GM18858 (cell line): ENCODE results near the gene KRTAP12-3.

Experiments used
- ATAC-seq: cut with Tn5 transposase; IDR thresholded peaks from one replicate; pipeline ENCODE4 v1.9.1; 2021; ENCODE audit not compliant: unreplicated experiment

KRTAP12-3 gene

DNA sequence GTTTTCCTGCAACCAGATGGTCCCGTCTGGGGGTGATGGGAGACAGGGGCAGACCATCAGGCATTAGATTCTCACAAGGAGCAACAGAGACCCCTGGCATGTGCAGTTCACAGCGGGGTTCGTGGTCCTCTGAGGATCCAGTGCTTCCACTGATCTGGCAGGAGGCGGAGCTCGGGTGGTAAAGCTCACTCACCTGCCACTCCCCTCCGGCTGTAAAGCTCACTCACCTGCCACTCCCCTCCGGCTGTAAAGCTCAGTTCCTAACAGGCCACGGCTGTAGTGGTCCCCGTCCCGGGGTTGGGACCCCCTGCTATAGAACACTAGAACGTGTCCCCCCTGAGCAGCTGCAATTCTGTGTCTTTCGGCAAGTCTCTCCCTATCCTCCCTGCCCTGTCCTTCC, 43.8 kb downstream of the KRTAP12-3 start:
- no peak for ATAC-seq

GRCh38 chr21:44702111-44702972, 44.6 kb downstream of the KRTAP12-3 start:
- ATAC-seq, result no peak

- ATAC-seq, result no peak
Measured at GRCh38 chr21:44702973-44703730, 45.4 kb downstream of the KRTAP12-3 start.

DNA sequence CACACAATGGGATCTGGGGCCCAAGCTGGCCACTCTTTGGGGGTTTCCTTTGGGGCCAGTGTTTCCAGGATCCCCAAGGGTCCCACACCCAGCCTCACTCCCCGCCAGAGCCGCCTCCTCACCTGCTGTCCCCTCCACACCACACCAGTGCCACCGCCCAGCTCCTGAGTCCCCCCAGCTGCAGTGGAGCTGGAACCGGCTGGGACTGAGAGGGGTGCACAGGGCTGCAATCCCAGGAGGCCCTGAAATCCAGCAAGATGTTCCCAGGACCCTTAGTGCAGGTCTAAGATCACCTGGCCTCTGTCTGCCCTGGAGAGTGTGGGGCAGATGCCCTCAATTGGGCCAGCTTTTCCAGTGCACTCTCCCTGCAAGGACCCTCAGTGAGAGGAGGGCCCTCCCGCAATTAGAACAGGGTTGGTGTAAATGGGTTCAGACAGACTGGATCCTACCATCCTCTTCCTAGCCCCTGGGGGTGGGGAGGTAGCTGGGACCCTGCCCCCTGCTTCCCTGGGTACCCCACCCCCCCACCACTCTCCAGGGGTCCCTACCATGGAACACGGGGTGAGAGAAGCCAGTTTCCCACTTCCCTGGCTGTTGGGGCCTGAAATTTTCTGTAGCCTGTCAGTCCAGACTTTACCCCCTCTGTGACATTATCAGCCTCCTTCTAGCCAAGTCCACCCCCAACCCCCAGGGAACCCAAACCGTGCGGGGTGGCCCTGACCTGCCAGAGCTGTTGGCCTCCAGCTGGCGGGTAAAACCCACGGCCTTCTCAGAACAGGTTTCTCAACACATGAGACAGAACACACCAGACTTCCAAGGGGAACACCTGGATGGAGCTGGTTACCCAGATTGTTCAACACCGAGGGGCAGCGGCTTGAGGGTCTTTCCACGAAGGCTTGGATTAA, 46.3 kb downstream of the KRTAP12-3 start:
- ATAC-seq, result no peak

GRCh38 chr21:44704636-44705001, 46.9 kb downstream of the KRTAP12-3 start:
- no peak for ATAC-seq

GRCh38 chr21:44706026-44706705, 48.4 kb downstream of the KRTAP12-3 start:
- no peak for ATAC-seq

DNA sequence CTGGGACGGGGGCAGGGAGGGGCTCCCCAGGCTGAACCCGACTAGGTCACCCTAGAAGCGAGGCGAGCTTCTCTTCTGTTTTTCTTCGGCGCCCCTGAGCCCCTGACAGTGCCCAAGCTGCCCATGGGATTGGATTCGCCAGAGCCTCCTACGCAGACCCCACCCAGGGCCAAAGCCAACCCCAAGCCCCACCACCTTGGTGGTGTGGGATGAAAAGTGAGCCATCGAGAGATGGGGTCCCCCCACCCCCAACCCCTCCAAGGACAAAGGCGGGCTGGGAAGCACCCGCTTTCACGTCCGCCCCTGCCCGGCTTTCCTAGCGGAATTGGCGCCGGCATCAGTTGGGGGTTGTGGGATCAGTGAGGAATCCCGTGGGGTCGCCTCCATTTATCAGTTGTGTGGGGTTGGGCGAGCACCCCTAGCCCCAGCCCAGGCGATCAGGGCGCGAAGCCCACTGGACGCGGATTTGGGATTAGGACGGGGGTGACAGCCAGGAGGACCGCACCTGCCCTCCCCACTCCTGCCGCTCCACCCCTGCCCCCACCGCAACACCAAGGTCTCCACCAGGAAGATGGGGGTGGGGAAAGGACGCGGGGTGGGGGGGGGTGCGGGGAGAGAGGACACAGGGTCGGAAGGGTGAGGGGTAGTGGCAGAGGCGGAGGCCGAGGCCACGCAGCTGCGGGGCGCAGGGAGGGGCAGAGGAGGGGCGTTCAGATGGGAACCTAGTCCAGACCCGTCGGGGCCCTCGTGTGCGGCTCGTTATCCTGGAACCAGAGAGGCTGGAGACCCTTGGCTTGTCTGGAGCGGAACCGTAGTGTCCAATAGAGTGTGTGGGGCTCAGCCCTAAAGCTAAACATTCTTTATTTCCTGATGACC, 49.2 kb downstream of the KRTAP12-3 start:
- no peak for ATAC-seq
